ENCODE results near the gene BACH2. TPM values are rescaled to one million over a fixed set of nuclear protein-coding genes. Genes with fewer than 3 reads are reported as not detected.

The BACH2 gene
- total RNA-seq, 2 experiments from 2014 or later, result 157 to 170 TPM

GRCh38 chr6:90314514-90314913, 17.9 kb upstream of the BACH2 start:
- no peak for TF ChIP-seq CTCF (IDR thresholded peaks at IDR 0.05)
- DNase-seq, result no peak
- Mint-ChIP-seq H3K4me3 (no peak overlapping the region), H3K27me3 (no peaks in the 10 kb centered on the region), H3K27ac (no peak overlapping the region), H3K4me1 (ENCODE audit: low read depth) (peaks cover 6% of the 10 kb centered on the region), H3K9me3 (no peaks in the 10 kb centered on the region), H3K36me3 (ENCODE audit: low read depth) (no peaks in the 10 kb centered on the region)
- Histone ChIP-seq H3K27me3 (ENCODE audit: control insufficient read depth in 1 of 2, insufficient read depth in 2 of 2, low read length in 2 of 2) (peaks cover 0 to under 1% of the 10 kb centered on the region in 2 experiments), H3K4me1 (ENCODE audit: insufficient read depth, low read length) (no peaks in the 10 kb centered on the region), H3K27ac (ENCODE audit: low read depth in 1 of 2, low read length in 2 of 2) (no peak overlapping the region), H3K4me3 (ENCODE audit: low read length) (no peak overlapping the region), H3K36me3 (ENCODE audit: insufficient read depth, low read length) (no peaks in the 10 kb centered on the region), H3K9me3 (ENCODE audit: control insufficient read depth in 1 of 2, insufficient read depth in 1 of 2, low read length in 2 of 2) (no peaks in the 10 kb centered on the region)
- ChIA-PET CTCF (interaction anchor here (2.2 kb wide), 1 partner anchor 374 kb away, joined by 4 read pairs; no protein-coding TSS in a partner anchor), POLR2A (no interaction called here)
- intact Hi-C loops (cut with DNase I, micrococcal nuclease), result no loop called here
- ATAC-seq (ENCODE audit: poor library complexity), result no peak

GRCh38 chr6:90311569-90311968, 14.9 kb upstream of the BACH2 start:
- CTCF ChIA-PET, result no interaction called here
- Histone ChIP-seq H3K9me3 (ENCODE audit: control insufficient read depth in 1 of 2, insufficient read depth in 1 of 2, low read length in 2 of 2) (no peaks in the 10 kb centered on the region), H3K36me3 (ENCODE audit: insufficient read depth, low read length) (no peaks in the 10 kb centered on the region), H3K4me1 (ENCODE audit: insufficient read depth, low read length) (no peaks in the 10 kb centered on the region), H3K27me3 (ENCODE audit: control insufficient read depth in 1 of 2, insufficient read depth in 2 of 2, low read length in 2 of 2) (peaks cover 0 to 3% of the 10 kb centered on the region in 2 experiments), H3K4me3 (ENCODE audit: low read length) (no peak overlapping the region), H3K27ac (ENCODE audit: low read depth in 1 of 2, low read length in 2 of 2) (no peak overlapping the region)
- H3K27me3 Mint-ChIP-seq, result no peaks in the 10 kb centered on the region
- no peaks in the 10 kb centered on the region for H3K4me1 Mint-ChIP-seq (ENCODE audit: low read depth)
- DNase-seq, result no peak
- POLR2A ChIA-PET, result interaction anchor here (1.3 kb wide), 1 partner anchor 16 kb away, joined by 3 read pairs; no protein-coding TSS in a partner anchor
- H3K27ac Mint-ChIP-seq, result no peak overlapping the region
- intact Hi-C loops (cut with DNase I, micrococcal nuclease), result no loop called here
- H3K4me3 Mint-ChIP-seq, result no peak overlapping the region
- ATAC-seq (ENCODE audit: poor library complexity), result no peak
- TF ChIP-seq CTCF (IDR thresholded peaks at IDR 0.05), result no peak
- no peaks in the 10 kb centered on the region for H3K9me3 Mint-ChIP-seq
- H3K36me3 Mint-ChIP-seq (ENCODE audit: low read depth), result no peaks in the 10 kb centered on the region

- no peaks in the 10 kb centered on the region for H3K36me3 Mint-ChIP-seq (ENCODE audit: low read depth)
- ChIA-PET CTCF (interaction anchor here (2.8 kb wide), 1 partner anchor 87 kb away, joined by 9 read pairs; no protein-coding TSS in a partner anchor), POLR2A (no interaction called here)
- ATAC-seq (ENCODE audit: poor library complexity), result no peak
- no peak for TF ChIP-seq CTCF (IDR thresholded peaks at IDR 0.05)
- Histone ChIP-seq H3K4me1 (ENCODE audit: insufficient read depth, low read length) (no peaks in the 10 kb centered on the region), H3K4me3 (ENCODE audit: low read length) (no peak overlapping the region), H3K9me3 (ENCODE audit: control insufficient read depth in 1 of 2, insufficient read depth in 1 of 2, low read length in 2 of 2) (no peaks in the 10 kb centered on the region), H3K27ac (ENCODE audit: low read depth in 1 of 2, low read length in 2 of 2) (no peak overlapping the region), H3K36me3 (ENCODE audit: insufficient read depth, low read length) (no peaks in the 10 kb centered on the region), H3K27me3 (ENCODE audit: control insufficient read depth in 1 of 2, insufficient read depth in 2 of 2, low read length in 2 of 2) (peaks cover 0 to 3% of the 10 kb centered on the region in 2 experiments)
- no peak overlapping the region for H3K4me3 Mint-ChIP-seq
- H3K27ac Mint-ChIP-seq, result no peak overlapping the region
- DNase-seq, result no peak
- peaks cover 22% of the 10 kb centered on the region for H3K4me1 Mint-ChIP-seq (ENCODE audit: low read depth)
- intact Hi-C loops (cut with DNase I, micrococcal nuclease), result no loop called here
- no peaks in the 10 kb centered on the region for H3K9me3 Mint-ChIP-seq
- H3K27me3 Mint-ChIP-seq, result no peaks in the 10 kb centered on the region
Observed at GRCh38 chr6:90305800-90306448, 9.3 kb upstream of the BACH2 start.
